Suprapubic skin (tissue), 4 donors: ENCODE results near the gene IBA57. TPM values are rescaled to one million over a fixed set of nuclear protein-coding genes. Genes with fewer than 3 reads are reported as not detected.

Source experiments
- DNase-seq, 2 donors: peaks; one replicate each; pipeline ENCODE4 v3.0.0-alpha.2; 2019; ENCODE audit warnings: low spot score in 2 of 2
- H3K27ac ChIP-seq: fragments of 200-600 bp; sonication (generic); one replicate; pipeline ENCODE4 v1.5.1; 2019
- H3K27me3 ChIP-seq: fragments of 200-600 bp; sonication (generic); one replicate; pipeline ENCODE4 v1.5.1; 2019
- H3K36me3 ChIP-seq: fragments of 200-600 bp; sonication (generic); one replicate; pipeline ENCODE4 v1.5.1; 2019
- H3K4me1 ChIP-seq: fragments of 200-600 bp; sonication (generic); one replicate; pipeline ENCODE4 v1.5.1; 2019
- H3K4me3 ChIP-seq: fragments of 200-600 bp; sonication (generic); one replicate; pipeline ENCODE4 v1.5.1; 2019; ENCODE audit warnings: mild to moderate bottlenecking
- H3K9me3 ChIP-seq: fragments of 200-600 bp; sonication (generic); one replicate; pipeline ENCODE4 v1.5.1; 2019
- CTCF ChIP-seq, 2 donors: fragments of 200-600 bp in 1 of 2; fragments of 450-650 bp in 1 of 2; sonication (generic) in 1 of 2; IDR thresholded peaks; one replicate each; pipeline ENCODE4 v1.5.1; 2016 to 2019; ENCODE audit warnings: antibody characterized with exemption in 2 of 2, mild to moderate bottlenecking in 1 of 2, moderate library complexity in 1 of 2
- EP300 ChIP-seq: sonication (generic); formaldehyde crosslinking; IDR thresholded peaks from one replicate; pipeline ENCODE4 v1.6.1; 2017; ENCODE audit warnings: antibody characterized with exemption
- POLR2A ChIP-seq, 2 donors: fragments of 450-650 bp; IDR thresholded peaks; one replicate each; pipeline ENCODE4 v1.6.1; 2017; ENCODE audit warnings: antibody characterized with exemption in 2 of 2, mild to moderate bottlenecking in 2 of 2, moderate library complexity in 2 of 2
- POLR2AphosphoS5 ChIP-seq, 3 donors: sonication (generic); formaldehyde crosslinking; IDR thresholded peaks; one replicate each; pipeline ENCODE4 v1.6.1; 2017; ENCODE audit warnings: antibody characterized with exemption in 3 of 3
- WGBS: methylation state at CpG from one replicate; pipeline ENCODE4 v1.1.5; 2018; 5-methylcytosine and 5-hydroxymethylcytosine counted together
- total RNA-seq, 4 donors: library from RNA; depleted of rRNA; stranded (reverse); fragments of >200 nt; gene quantifications; one replicate each; pipeline ENCODE4 v1.1.0, GENCODE V29; 2016

Gene IBA57
- total RNA-seq, 4 donors from 2014 or later, result 9.2 to 22.4 (median 12.4) TPM

- H3K27ac ChIP-seq, result no peak overlapping the region
- no peak for TF ChIP-seq EP300
- TF ChIP-seq POLR2A (IDR thresholded peaks at IDR 0.05), result no peak
- peaks cover 5% of the 10 kb centered on the region for H3K4me1 ChIP-seq
- no peaks in the 10 kb centered on the region for H3K9me3 ChIP-seq
- no peaks in the 10 kb centered on the region for H3K36me3 ChIP-seq
- peak; percentile 38 to 58 for DNase-seq
- peaks cover 8% of the 10 kb centered on the region for H3K27me3 ChIP-seq
- WGBS, result 45% methylated on average over 12 of the region's 15 CpGs
- H3K4me3 ChIP-seq, result no peak overlapping the region
Measured at GRCh38 chr1:228205526-228206436, 40.2 kb downstream of the IBA57 start.

GRCh38 chr1:228206582-228207351 lies 41.2 kb downstream of the IBA57 start:
- H3K27ac ChIP-seq, result no peak overlapping the region
- WGBS, result 57% methylated on average over 8 of the region's 16 CpGs
- TF ChIP-seq POLR2A (IDR thresholded peaks at IDR 0.05) (no peak), EP300 (no peak), CTCF (IDR thresholded peaks at IDR 0.05) (no peak), POLR2AphosphoS5 (IDR thresholded peaks at IDR 0.05) (no peak)
- H3K9me3 ChIP-seq, result no peaks in the 10 kb centered on the region
- H3K36me3 ChIP-seq, result no peaks in the 10 kb centered on the region
- no peak overlapping the region for H3K4me3 ChIP-seq
- peaks cover 8% of the 10 kb centered on the region for H3K27me3 ChIP-seq
- DNase-seq, result peak; percentile 55 to 75
- H3K4me1 ChIP-seq, result peaks cover 5% of the 10 kb centered on the region

GRCh38 chr1:228207381-228207810 lies 41.8 kb downstream of the IBA57 start:
- Histone ChIP-seq H3K36me3 (no peaks in the 10 kb centered on the region), H3K27me3 (peaks cover 14% of the 10 kb centered on the region), H3K4me1 (peaks cover 6% of the 10 kb centered on the region), H3K27ac (no peak overlapping the region), H3K9me3 (no peaks in the 10 kb centered on the region), H3K4me3 (no peak overlapping the region)
- DNase-seq, result peak; percentile 58 to 75
- 77% methylated on average over 3 of the region's 8 CpGs for WGBS
- TF ChIP-seq EP300 (no peak), POLR2A (IDR thresholded peaks at IDR 0.05) (no peak), POLR2AphosphoS5 (IDR thresholded peaks at IDR 0.05) (no peak), CTCF (IDR thresholded peaks at IDR 0.05) (no peak)

- Histone ChIP-seq H3K27ac (no peak within 1 kb of the TSS), H3K4me1 (peaks cover 14% of the 10 kb centered on the region), H3K9me3 (no peaks in the 10 kb centered on the region), H3K4me3 (no peak within 1 kb of the TSS), H3K27me3 (peaks cover 18% of the 10 kb centered on the region), H3K36me3 (no peaks in the 10 kb centered on the region)
- no peak for TF ChIP-seq POLR2AphosphoS5 (IDR thresholded peaks at IDR 0.05)
- TF ChIP-seq POLR2A (IDR thresholded peaks at IDR 0.05), result no peak
- no peak for TF ChIP-seq CTCF (IDR thresholded peaks at IDR 0.05)
- no peak for TF ChIP-seq EP300
- WGBS, result 88% methylated on average over 1 of the region's 30 CpGs
- DNase-seq, result peak; percentile 47 to 75
Measured at GRCh38 chr1:228207851-228208821, 42.5 kb downstream of the IBA57 start, which contains the start of gene OBSCN. Gene OBSCN, plus strand, starts transcription at chr1:228208044. Its CDS starts 3,740 bp downstream, at chr1:228211784.
